IPS-18c (cell line): ENCODE results near the gene ROS1.
"Not testable (repeated sequence)": the region's sequence is repeated elsewhere in the genome, so short reads cannot be mapped to it uniquely, and the experiment has no call there.

Experiments used
- H3K4me3 ChIP-seq: 2 replicates; pipeline ENCODE4 v1.7.0; 2013; ENCODE audit warnings: low read depth, mild to moderate bottlenecking, low read length, moderate library complexity; ENCODE audit not compliant: insufficient read depth
- H3K9me3 ChIP-seq: one replicate; pipeline ENCODE4 v1.6.1; 2013; ENCODE audit warnings: mild to moderate bottlenecking, low read length, moderate library complexity; ENCODE audit not compliant: control insufficient read depth, insufficient read depth

Gene ROS1

DNA sequence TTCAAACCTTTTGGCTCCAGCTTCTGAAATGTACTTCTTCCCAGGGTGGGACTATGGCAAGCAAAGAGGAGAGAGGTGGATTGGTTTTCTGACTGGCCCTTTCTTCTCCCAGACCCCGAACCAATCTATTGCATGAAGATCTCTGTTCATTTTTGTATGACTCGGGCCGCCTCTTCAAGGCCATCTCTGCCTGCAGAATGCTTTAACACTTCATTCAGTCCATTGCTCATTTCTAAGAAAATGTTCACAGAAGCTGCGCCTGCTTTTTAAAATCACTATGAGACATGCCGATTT is 158.7 kb downstream of the ROS1 start:
- H3K4me3 ChIP-seq, result no peak overlapping the region

DNA sequence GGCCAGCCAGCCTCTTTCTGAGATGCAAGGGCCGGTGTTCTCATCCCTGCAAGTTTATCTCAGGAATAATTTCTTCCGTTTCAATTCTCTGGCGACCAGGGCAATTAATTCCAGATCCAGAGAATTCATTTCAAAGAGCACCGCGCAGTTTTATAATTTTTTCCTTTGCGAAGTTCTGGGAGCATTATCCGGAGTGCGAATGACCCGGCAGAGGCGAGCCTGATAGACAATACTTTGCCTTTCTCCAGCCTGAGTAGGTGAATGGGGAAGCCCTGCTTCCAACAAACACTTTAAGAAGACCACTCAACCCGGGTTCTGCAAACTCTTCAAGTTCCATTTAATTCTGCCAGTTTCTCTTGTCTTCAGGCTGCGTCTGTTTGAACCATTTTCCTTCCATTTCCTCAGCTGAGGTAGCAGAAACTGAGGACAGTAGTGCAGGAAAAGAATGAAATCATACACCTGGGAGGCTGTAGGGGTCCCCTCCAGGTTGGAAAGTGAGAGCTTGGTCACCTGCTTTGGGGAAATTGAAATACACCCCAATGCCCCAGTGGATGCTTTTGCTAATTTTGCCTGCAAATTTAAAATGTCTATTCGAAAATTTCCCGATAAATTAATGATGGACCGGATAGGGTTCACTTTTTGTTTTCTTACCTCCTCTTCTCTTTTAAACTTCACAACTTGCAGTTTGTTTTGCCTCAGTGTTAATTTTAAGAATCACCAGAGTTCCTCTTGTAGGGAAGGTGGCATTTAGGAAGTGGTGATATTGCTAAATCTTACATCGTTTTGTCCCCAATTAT is 159.3 kb downstream of the ROS1 start:
- no peaks in the 10 kb centered on the region for H3K9me3 ChIP-seq
- peak overlapping the region; percentile 43; the same call in 1 of the 2 replicates for H3K4me3 ChIP-seq

More for the DNA sequence above, 158.7 kb downstream of the ROS1 start:
- no peaks in the 10 kb centered on the region for H3K9me3 ChIP-seq

DNA sequence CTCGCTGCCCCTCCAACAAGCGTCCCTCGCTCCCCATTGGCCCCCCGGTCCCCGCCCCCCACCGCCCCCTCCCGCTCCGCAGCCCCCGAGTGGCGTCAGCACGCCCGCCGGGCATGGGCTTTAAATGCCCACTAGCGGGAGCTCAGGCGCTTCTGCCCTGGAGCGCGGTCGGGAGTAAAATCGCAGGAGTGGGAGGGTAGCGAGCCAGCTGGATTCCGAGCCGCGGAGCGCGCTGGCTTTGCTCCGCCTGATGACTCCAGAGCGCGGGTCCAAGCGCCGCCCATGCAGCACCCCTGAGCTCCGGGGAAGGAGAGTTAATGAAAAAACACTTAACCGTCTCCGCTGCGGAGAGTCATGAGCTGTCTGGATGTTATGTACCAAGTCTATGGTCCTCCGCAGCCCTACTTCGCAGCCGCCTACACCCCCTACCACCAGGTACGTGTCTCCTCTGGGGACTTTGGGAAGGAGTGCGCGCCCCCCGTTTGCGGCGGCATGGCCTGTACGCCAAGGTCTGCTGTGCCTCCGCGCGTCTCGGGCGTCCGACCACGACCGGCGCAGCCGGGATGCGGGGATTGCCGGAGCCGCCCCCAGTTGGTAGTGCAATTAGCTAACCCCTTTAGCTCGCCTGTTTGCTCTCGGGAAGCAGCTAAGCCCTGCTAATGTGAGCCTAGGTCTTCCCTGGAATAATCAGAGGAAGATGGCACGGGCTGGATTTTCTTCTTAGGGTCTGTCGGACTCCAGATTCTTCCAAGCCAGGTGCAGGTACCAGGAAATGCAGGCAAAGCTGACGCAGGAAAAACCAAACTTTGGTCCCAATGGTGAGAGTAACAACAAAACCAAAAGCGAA is 160.1 kb downstream of the ROS1 start, which contains the start of gene VGLL2:
Gene VGLL2, plus strand, starts transcription at position 149 of the 847 bp plus-strand sequence. Its CDS starts 206 bp downstream, at position 355.
- Histone ChIP-seq H3K4me3 (peak within 1 kb of the TSS; percentile 58), H3K9me3 (no peaks in the 10 kb centered on the region)

DNA sequence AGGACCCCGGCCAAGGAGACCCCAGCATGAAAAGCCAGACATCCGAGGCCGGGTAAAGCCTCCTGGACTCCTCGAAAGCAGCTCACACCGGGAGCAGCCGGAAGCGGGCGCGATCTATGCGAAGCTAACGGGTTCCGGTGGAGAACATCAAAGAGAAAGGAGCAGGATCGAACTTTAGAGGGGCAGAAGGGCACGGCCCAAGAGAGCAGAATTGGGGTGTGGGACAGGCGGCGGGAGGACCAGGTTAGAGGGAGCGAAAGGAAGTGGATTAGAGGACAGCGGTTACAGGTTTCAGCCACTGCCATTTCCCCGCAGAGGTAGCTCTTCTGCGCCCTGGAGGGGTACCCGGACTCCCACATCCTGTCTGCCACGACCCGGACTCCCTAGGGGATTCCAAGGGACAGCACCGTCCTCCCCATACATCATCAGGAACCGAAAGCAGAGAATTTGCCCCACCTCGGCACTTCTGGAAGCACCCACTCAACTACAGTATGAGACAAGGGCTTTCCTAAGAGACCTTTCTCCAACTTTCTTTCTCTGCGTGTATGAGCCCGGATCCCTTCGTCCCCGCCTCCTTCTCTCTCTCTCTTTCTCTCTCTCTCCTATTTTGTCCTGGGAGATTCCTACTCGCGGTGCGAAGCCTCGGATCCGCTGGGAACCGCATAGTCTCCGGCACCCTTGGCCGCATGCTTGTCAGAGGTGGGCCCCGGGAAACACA is 160.9 kb downstream of the ROS1 start:
- Histone ChIP-seq H3K4me3 (peak overlapping the region; percentile 58), H3K9me3 (no peaks in the 10 kb centered on the region)

DNA sequence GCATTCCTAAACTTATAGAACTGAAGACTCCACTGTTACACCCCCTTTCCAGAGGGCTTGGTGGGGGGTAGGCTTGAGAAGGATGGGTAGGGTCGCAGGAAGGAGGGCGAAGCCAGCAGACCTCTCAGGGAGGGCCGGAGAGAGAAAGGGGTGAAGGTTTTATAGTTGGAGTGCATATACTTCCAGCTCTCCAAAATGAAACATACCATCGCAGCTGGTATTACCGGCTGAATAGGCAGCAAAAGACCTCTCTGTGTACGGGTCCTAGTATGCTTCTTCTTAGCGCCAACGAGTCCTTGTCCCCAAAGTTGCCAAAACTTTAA is 161.4 kb downstream of the ROS1 start:
- H3K9me3 ChIP-seq, result no peaks in the 10 kb centered on the region
- peak overlapping the region; percentile 58 for H3K4me3 ChIP-seq

DNA sequence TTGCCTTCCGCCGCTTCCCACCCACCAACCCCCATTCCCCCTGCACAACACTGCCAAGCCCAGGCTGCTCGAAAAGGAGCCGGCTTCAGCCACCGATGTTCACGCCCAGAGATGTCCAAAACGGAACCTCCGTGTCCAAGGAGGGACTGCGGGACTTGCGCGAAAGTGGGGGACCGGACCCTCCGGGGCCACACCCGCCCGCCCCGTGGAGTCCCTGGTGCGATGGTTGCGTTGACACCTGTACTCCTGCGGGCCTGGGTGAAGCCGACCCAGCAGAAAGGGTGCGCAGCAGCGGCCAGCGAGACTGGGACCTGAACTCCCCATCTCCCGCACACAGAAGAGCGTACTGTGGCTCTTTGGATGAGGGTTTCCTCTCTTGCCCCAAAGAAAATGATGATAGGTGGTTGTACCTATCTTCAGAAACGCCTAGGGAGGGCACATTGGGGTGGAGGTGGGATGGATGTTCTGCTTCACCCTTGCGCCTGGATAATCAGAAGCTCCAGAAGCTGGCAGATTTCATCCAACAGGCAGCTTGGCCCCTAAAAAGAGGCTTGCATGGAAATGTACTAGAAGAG is 162.3 kb downstream of the ROS1 start:
- Histone ChIP-seq H3K9me3 (no peaks in the 10 kb centered on the region), H3K4me3 (no peak overlapping the region)

DNA sequence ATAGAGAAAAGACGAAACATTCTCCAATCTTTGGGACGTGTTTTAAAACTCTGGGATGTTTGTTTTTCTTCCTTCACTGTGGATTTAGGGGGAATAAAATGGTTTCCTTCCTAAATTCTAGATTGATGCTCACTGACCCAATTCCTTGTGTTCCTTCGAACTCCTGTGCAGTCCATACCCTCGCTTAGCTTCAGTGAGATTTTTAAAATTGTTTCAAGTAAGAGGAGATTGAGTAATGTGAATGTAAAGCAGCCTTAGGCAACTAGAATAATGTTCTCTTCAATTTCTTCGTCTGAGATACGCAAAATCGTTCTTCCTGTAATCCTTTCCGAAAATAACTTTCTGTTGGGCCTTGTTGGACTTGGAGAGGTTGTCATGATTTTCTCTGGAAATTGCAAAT is 162.9 kb downstream of the ROS1 start:
- Histone ChIP-seq H3K4me3 (no peak overlapping the region), H3K9me3 (no peaks in the 10 kb centered on the region)

DNA sequence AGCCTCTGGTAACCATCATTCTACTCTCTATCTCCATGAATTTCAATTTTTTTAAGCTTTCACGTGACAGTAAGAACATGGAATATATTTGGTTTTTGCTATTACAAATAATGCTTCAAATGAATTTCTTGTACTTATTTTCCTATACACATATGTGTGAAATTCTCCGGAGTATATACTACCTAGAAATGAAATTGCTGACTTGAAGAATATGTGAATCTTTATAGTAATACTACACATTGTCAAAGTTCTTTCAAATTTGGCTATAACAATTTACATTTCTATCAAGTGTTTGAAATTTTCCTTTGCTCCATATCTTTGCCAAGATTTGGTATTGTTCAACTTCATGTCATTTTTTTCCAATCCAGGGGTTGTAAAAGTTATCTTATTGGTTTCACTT is 172.0 kb downstream of the ROS1 start:
- H3K9me3 ChIP-seq, result no peaks in the 10 kb centered on the region

DNA sequence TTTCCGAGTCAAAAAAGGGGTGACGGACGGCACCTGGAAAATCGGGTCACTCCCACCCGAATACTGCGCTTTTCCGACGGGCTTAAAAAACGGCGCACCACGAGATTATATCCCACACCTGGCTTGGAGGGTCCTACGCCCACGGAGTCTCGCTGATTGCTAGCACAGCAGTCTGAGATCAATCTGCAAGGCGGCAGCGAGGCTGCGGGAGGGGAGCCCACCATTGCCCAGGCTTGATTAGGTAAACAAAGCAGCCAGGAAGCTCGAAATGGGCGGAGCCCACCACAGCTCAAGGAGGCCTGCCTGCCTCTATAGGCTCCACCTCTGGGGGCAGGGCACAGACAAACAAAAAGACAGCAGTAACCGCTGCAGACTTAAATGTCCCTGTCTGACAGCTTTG is 180.8 kb downstream of the ROS1 start:
- H3K9me3 ChIP-seq, result not testable (repeated sequence)
- peak overlapping the region; percentile 38; the same call in 1 of the 2 replicates for H3K4me3 ChIP-seq

More for the DNA sequence above, 172.0 kb downstream of the ROS1 start:
- H3K4me3 ChIP-seq, result no peak overlapping the region

DNA sequence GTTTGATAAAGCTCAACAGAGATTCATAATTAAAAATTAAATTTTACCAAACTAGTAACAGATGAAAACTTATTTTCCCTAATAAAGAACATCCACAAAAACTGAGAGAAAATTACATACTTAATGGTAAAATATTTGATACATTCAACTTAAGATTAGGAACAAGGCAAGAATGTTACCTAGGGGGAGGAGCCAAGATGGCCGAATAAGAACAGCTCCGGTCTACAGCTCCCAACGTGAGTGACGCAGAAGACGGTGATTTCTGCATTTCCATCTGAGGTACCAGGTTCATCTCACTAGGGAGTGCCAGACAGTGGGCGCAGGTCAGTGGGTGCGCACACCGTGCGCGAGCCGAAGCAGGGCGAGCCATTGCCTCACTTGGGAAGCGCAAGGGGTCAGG is 181.2 kb downstream of the ROS1 start:
- H3K4me3 ChIP-seq, result peak overlapping the region; percentile 38; the same call in 1 of the 2 replicates
- H3K9me3 ChIP-seq, result not testable (repeated sequence)
